ENCODE measurements around the gene ALG14.

GRCh38 chr1:94951509-94952208 lies 121.1 kb downstream of the ALG14 start:
- TF ChIP-seq POLR2AphosphoS5 (IDR thresholded peaks at IDR 0.05; ENCODE audit: low read depth, low read length) (no peak), POU2F2 (IDR thresholded peaks at IDR 0.05; ENCODE audit: low read depth, low read length) (no peak)

All from GM12891 (cell line).